NB4 (cell line): ENCODE results near the gene DSN1.

Experiments
- DNase-seq: peaks from one replicate; pipeline ENCODE4 v3.0.0; 2010; ENCODE audit warnings: low read depth
- H3K4me3 ChIP-seq: one replicate; pipeline ENCODE4 v1.5.1; 2011; ENCODE audit warnings: mild to moderate bottlenecking, low read depth, low read length, moderate library complexity
- MYC ChIP-seq: IDR thresholded peaks from 2 replicates; pipeline ENCODE4 v1.6.1; 2011; ENCODE audit warnings: low read depth, low read length
- POLR2A ChIP-seq: IDR thresholded peaks from 2 replicates; pipeline ENCODE4 v1.6.1; 2011; ENCODE audit warnings: mild to moderate bottlenecking; ENCODE audit not compliant: insufficient read length; ENCODE audit errors: extremely low read depth
- TF ChIP-seq, protein P1 (sequence below): IDR thresholded peaks from one replicate; pipeline ENCODE4 v1.5.1; 2012; ENCODE audit warnings: low read depth, low read length
- TF ChIP-seq, protein P2 (sequence below): IDR thresholded peaks from 2 replicates; pipeline ENCODE4 v1.6.1; 2011; ENCODE audit warnings: low read depth, low read length

DSN1 gene

DNA sequence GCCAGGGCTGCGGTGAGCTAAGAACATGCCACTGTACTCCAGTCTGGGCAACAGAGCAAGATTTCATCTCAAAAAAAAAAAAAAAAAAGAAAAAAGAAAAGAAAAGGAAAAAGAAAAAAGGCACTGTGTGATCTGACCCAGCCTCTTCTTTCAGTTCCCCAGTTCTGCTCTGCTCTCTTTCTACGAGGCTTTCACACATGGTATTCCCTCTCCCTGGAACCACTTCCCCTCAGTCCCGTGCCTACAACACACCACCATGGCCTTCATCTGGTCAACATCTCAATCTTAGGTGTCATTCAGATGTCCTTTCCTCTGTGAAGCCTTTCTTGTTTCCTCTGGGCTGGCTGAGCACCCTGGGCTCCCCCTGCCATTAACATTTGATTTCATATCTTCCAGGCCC, 2.3 kb upstream of the DSN1 start:
- TF ChIP-seq, protein P1, sequence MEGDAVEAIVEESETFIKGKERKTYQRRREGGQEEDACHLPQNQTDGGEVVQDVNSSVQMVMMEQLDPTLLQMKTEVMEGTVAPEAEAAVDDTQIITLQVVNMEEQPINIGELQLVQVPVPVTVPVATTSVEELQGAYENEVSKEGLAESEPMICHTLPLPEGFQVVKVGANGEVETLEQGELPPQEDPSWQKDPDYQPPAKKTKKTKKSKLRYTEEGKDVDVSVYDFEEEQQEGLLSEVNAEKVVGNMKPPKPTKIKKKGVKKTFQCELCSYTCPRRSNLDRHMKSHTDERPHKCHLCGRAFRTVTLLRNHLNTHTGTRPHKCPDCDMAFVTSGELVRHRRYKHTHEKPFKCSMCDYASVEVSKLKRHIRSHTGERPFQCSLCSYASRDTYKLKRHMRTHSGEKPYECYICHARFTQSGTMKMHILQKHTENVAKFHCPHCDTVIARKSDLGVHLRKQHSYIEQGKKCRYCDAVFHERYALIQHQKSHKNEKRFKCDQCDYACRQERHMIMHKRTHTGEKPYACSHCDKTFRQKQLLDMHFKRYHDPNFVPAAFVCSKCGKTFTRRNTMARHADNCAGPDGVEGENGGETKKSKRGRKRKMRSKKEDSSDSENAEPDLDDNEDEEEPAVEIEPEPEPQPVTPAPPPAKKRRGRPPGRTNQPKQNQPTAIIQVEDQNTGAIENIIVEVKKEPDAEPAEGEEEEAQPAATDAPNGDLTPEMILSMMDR = no peak
- no peak for TF ChIP-seq MYC
- TF ChIP-seq POLR2A = no peak
- TF ChIP-seq, protein P2, sequence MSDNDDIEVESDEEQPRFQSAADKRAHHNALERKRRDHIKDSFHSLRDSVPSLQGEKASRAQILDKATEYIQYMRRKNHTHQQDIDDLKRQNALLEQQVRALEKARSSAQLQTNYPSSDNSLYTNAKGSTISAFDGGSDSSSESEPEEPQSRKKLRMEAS = no peak
- DNase-seq = no peak
- no peak overlapping the region for H3K4me3 ChIP-seq

DNA sequence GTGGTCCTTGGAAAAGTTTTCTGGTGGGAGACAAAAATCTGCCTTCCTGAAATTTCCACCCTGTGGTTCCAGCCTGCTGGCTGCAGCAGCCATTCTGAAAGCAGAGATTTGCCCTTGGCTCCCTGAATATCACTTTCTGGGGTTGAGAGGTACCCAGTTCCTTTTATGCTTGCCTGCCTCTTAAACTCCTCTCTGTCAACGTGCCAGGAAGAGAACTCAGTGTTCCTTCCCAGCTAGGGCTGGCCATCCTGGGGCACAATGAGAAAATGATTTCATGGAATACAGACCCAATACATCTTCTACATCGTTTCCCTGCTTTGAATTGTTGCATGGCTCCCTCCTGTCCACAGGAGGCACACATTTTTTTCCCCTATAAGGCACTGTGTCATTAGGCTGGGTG, 1.6 kb upstream of the DSN1 start:
- TF ChIP-seq, protein P1 = no peak
- TF ChIP-seq MYC = no peak
- TF ChIP-seq, protein P2 = no peak
- no peak for TF ChIP-seq POLR2A
- H3K4me3 ChIP-seq = no peak overlapping the region
- DNase-seq = no peak

DNA sequence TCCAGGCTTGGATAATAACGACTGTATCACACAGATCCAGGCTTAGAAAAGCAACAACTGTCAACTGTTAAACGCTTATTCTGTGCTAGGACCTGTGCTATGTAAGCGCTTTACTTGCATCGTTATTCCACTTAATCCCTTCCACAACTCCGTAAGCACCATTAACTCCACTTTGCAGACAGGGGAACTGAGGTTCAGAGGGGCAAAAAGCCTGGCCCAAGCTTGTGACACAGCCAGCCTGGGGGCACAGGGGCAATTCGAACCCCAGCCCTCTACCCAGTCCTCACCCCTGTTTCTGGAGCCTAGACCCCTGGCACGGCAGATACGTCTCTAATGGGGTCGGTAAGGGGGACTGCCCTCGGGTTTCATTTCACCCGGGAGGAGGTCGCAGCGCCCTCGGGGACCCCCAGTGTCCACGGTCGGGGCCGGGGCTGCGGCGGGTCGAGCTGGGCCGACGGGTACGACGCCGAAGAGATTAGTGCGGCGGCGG, 411 bp downstream of the DSN1 start:
- no peak for TF ChIP-seq MYC
- TF ChIP-seq, protein P2 = no peak
- no peak for TF ChIP-seq POLR2A
- TF ChIP-seq, protein P1 = no peak
- DNase-seq = no peak
- H3K4me3 ChIP-seq = peak overlapping the region; percentile 86

DNA sequence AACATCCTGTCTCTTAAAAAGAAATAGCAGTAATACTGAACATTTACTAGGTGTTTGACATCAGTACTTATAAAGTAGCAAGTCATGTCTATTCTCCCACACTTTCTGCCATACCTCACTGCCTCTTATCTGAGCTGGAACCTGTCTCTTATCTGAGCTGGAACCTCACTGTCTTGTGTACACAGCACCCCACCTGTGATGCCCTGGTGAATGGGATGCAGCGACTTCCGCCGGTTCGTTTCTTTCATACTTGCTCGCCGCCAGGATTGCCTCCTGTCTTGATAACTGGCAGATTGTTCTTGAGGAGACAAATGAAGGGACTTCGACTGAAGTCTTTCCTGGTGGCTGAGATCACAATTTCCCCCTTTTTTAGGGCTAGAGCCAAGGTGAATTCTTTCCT, 2.9 kb downstream of the DSN1 start:
- H3K4me3 ChIP-seq = no peak overlapping the region
- no peak for TF ChIP-seq MYC
- no peak for TF ChIP-seq POLR2A
- TF ChIP-seq, protein P1 = no peak
- TF ChIP-seq, protein P2 = no peak
- no peak for DNase-seq

DNA sequence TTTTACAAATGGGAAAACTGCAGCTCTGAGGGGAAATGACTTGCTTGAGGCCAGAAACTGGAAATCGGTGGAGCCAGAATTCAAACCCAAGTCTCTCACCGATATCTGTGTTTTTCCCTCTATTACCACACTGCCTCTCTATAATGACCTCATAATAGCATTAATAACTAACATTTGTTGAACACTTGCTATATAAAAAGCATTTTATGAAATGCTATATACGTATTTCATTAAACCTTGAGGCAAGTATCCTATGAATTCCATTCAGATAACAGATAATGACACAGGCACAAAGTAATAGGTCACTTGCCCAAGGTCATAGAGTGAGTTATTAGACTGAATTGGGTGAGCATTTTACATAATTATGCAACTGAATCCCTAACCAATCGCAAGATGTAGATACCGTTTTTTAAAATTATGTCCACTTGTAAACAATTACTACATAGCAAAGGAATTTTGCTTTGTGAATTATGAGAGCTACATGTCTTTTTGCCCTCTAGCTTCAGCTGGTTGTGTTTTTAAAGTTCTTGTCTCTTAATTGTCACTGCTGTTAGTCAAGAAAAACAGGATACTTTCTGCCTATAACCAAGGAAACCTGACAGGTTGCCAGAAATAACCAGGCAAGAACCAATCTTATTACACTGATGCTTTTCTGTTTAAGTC, 4.7 kb downstream of the DSN1 start:
- no peak for DNase-seq
- H3K4me3 ChIP-seq = no peak overlapping the region
- TF ChIP-seq POLR2A = no peak
- TF ChIP-seq, protein P2 = no peak
- TF ChIP-seq MYC = no peak
- TF ChIP-seq, protein P1 = no peak
